GM18517 (cell line): Measurements from ENCODE around the gene SFMBT1.

ENCODE experiments used
- ATAC-seq: cut with Tn5 transposase; IDR thresholded peaks from one replicate; pipeline ENCODE4 v1.9.1; 2021; ENCODE audit warnings: mild to moderate bottlenecking, moderate library complexity; ENCODE audit not compliant: unreplicated experiment

The SFMBT1 gene

GRCh38 chr3:53045518-53046170 lies at the start of gene SFMBT1:
TSS of gene SFMBT1 (minus strand) at chr3:53046073. CDS start at chr3:52969128, 76,945 bp downstream.
- peak; percentile 14 for ATAC-seq

GRCh38 chr3:53092942-53093341 lies 47.1 kb upstream of the SFMBT1 start:
- ATAC-seq, result no peak

- ATAC-seq, result no peak
Measured at GRCh38 chr3:53092216-53092615, 46.3 kb upstream of the SFMBT1 start.

- no peak for ATAC-seq
Measured at GRCh38 chr3:53091011-53091410, 45.1 kb upstream of the SFMBT1 start.

- no peak for ATAC-seq
Measured at GRCh38 chr3:53089511-53089910, 43.6 kb upstream of the SFMBT1 start.

- ATAC-seq, result no peak
Measured at GRCh38 chr3:53085476-53085875, 39.6 kb upstream of the SFMBT1 start.

- no peak for ATAC-seq
Measured at GRCh38 chr3:53084310-53085001, 38.6 kb upstream of the SFMBT1 start.

GRCh38 chr3:53083949-53084309 lies 38.1 kb upstream of the SFMBT1 start:
- ATAC-seq, result no peak

- ATAC-seq, result no peak
Measured at GRCh38 chr3:53083521-53083920, 37.6 kb upstream of the SFMBT1 start.

GRCh38 chr3:53082736-53083135 lies 36.9 kb upstream of the SFMBT1 start:
- ATAC-seq, result no peak

- ATAC-seq, result no peak
Measured at GRCh38 chr3:53081318-53081717, 35.4 kb upstream of the SFMBT1 start.

- ATAC-seq, result no peak
Measured at GRCh38 chr3:53080612-53081205, 34.8 kb upstream of the SFMBT1 start.

- ATAC-seq, result no peak
Measured at GRCh38 chr3:53079791-53080555, 34.1 kb upstream of the SFMBT1 start.

GRCh38 chr3:53079147-53079546 lies 33.3 kb upstream of the SFMBT1 start:
- ATAC-seq, result no peak

GRCh38 chr3:53078656-53079055 lies 32.8 kb upstream of the SFMBT1 start:
- no peak for ATAC-seq

- ATAC-seq, result no peak
Measured at GRCh38 chr3:53077476-53078220, 31.8 kb upstream of the SFMBT1 start.

GRCh38 chr3:53075743-53076140 lies 29.9 kb upstream of the SFMBT1 start:
- ATAC-seq, result no peak

- no peak for ATAC-seq
Measured at GRCh38 chr3:53074761-53075742, 29.2 kb upstream of the SFMBT1 start.

- no peak for ATAC-seq
Measured at GRCh38 chr3:53074366-53074696, 28.5 kb upstream of the SFMBT1 start.
